Neural progenitor cell (in vitro differentiated cells): ENCODE measurements around the gene DEGS2.
"Not testable (repeated sequence)": the region's sequence is repeated elsewhere in the genome, so short reads cannot be mapped to it uniquely, and the experiment has no call there.

Experiments
- CTCF ChIP-seq: fragments of 200-600 bp; sonication (generic); IDR thresholded peaks from 2 replicates; pipeline ENCODE4 v1.5.1; 2017; ENCODE audit warnings: antibody characterized with exemption, mild to moderate bottlenecking
- EZH2 ChIP-seq: fragments of 200-600 bp; sonication (generic); IDR thresholded peaks from 2 replicates; pipeline ENCODE4 v1.6.1; 2017; ENCODE audit warnings: antibody characterized with exemption, mild to moderate bottlenecking, moderate library complexity
- EZH2phosphoT487 ChIP-seq: fragments of 200-600 bp; sonication (generic); IDR thresholded peaks from 2 replicates; pipeline ENCODE4 v1.6.1; 2017; ENCODE audit warnings: antibody characterized with exemption

GRCh38 chr14:100208136-100208535, 48.7 kb upstream of the DEGS2 start:
- TF ChIP-seq CTCF, EZH2, EZH2phosphoT487: not testable (repeated sequence)
